ENCODE results near the gene NELFA.

The NELFA gene

GRCh38 chr4:1968686-1969295, 40.0 kb downstream of the NELFA start:
- DNase-seq (ENCODE audit: extremely low read depth in 1 of 2, low read depth in 1 of 2): no peak

- no peak for DNase-seq (ENCODE audit: extremely low read depth in 1 of 2, low read depth in 1 of 2)
These were observed 41.1 kb downstream of the NELFA start for GRCh38 chr4:1967512-1968149.

GRCh38 chr4:1964971-1965370, 43.8 kb downstream of the NELFA start:
- DNase-seq (ENCODE audit: extremely low read depth in 1 of 2, low read depth in 1 of 2): no peak

GRCh38 chr4:1964443-1964842, 44.3 kb downstream of the NELFA start:
- no peak for DNase-seq (ENCODE audit: extremely low read depth in 1 of 2, low read depth in 1 of 2)

GRCh38 chr4:1962980-1963379, 45.8 kb downstream of the NELFA start:
- DNase-seq (ENCODE audit: extremely low read depth in 1 of 2, low read depth in 1 of 2): no peak

GRCh38 chr4:1961563-1961962, 47.2 kb downstream of the NELFA start:
- no peak for DNase-seq (ENCODE audit: extremely low read depth in 1 of 2, low read depth in 1 of 2)

- DNase-seq (ENCODE audit: extremely low read depth in 1 of 2, low read depth in 1 of 2): no peak
These were observed 47.7 kb downstream of the NELFA start for GRCh38 chr4:1961038-1961437.

- no peak for DNase-seq (ENCODE audit: extremely low read depth in 1 of 2, low read depth in 1 of 2)
These were observed 48.5 kb downstream of the NELFA start for GRCh38 chr4:1960170-1960825.

GRCh38 chr4:1959104-1959384, 49.7 kb downstream of the NELFA start:
- no peak for DNase-seq (ENCODE audit: extremely low read depth in 1 of 2, low read depth in 1 of 2)

- DNase-seq (ENCODE audit: extremely low read depth in 1 of 2, low read depth in 1 of 2): no peak
These were observed 50.3 kb downstream of the NELFA start for GRCh38 chr4:1958276-1959103.

- DNase-seq (ENCODE audit: extremely low read depth in 1 of 2, low read depth in 1 of 2): no peak
These were observed 52.1 kb downstream of the NELFA start for GRCh38 chr4:1956631-1957030.

- no peak for DNase-seq (ENCODE audit: extremely low read depth in 1 of 2, low read depth in 1 of 2)
These were observed 55.4 kb downstream of the NELFA start for GRCh38 chr4:1953335-1953734.

GRCh38 chr4:1952719-1953118, 56.1 kb downstream of the NELFA start:
- DNase-seq (ENCODE audit: extremely low read depth in 1 of 2, low read depth in 1 of 2): no peak

GRCh38 chr4:1952058-1952700, 56.6 kb downstream of the NELFA start:
- DNase-seq (ENCODE audit: extremely low read depth in 1 of 2, low read depth in 1 of 2): no peak

- DNase-seq (ENCODE audit: extremely low read depth in 1 of 2, low read depth in 1 of 2): no peak
These were observed 58.4 kb downstream of the NELFA start for GRCh38 chr4:1950369-1950768.

GRCh38 chr4:1948892-1949436, 59.8 kb downstream of the NELFA start:
- no peak for DNase-seq (ENCODE audit: extremely low read depth in 1 of 2, low read depth in 1 of 2)

GRCh38 chr4:1948232-1948631, 60.5 kb downstream of the NELFA start:
- DNase-seq (ENCODE audit: extremely low read depth in 1 of 2, low read depth in 1 of 2): no peak

GRCh38 chr4:1945912-1946311, 62.9 kb downstream of the NELFA start:
- no peak for DNase-seq (ENCODE audit: extremely low read depth in 1 of 2, low read depth in 1 of 2)

GRCh38 chr4:1945124-1945895, 63.5 kb downstream of the NELFA start:
- DNase-seq (ENCODE audit: extremely low read depth in 1 of 2, low read depth in 1 of 2): no peak

- no peak for DNase-seq (ENCODE audit: extremely low read depth in 1 of 2, low read depth in 1 of 2)
These were observed 64.8 kb downstream of the NELFA start for GRCh38 chr4:1943928-1944327.
